ENCODE results near the gene TCFL5.
"Not testable (repeated sequence)": the region's sequence is repeated elsewhere in the genome, so short reads cannot be mapped to it uniquely, and the experiment has no call there.

Gene TCFL5

DNA sequence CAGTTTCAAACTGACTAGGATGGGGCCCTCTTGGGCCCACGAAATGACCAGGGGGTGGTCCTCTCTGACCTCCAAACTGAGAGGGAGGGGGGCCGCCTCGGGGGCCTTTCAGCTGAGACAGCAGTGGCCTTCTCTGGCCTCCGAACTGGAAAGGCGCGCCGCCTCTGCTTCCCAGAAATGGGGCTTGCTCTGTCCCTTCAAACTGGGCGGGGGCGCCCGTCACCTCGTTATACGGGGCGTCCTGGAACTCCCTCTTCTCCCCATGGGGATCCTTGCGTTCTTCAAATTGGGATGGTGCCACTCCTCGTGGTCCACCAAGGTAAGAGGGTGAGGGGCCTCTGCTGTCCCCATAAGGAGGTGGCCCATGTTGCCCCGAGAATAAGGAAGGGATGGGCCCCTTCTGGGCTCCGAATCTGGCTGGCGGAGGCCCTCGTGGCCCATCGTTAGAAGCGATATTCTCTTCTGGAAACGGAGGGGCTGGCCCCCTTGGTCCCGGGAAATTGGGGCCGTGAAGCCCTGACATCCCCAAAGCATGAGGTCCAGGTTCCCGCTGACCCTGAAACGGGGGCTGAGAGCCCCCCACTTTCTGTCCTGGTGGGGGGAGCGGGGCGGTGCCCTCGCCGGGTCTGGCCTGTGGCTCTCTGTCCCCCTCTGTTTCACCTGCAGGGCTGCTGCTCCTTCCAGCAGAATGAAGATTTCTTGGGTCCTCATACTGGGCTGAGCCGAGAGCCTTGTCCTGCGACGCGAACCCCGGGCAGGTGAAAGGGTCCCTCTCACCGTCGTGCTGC, 18.7 kb upstream of the TCFL5 start:
- no peak for DNase-seq (ENCODE audit: low read depth in 2 of 2)

- no peak for DNase-seq (ENCODE audit: low read depth in 2 of 2)
These were observed 17.9 kb upstream of the TCFL5 start for GRCh38 chr20:62879275-62880146.

GRCh38 chr20:62878244-62879038, 16.8 kb upstream of the TCFL5 start:
- DNase-seq (ENCODE audit: low read depth in 2 of 2): no peak

DNA sequence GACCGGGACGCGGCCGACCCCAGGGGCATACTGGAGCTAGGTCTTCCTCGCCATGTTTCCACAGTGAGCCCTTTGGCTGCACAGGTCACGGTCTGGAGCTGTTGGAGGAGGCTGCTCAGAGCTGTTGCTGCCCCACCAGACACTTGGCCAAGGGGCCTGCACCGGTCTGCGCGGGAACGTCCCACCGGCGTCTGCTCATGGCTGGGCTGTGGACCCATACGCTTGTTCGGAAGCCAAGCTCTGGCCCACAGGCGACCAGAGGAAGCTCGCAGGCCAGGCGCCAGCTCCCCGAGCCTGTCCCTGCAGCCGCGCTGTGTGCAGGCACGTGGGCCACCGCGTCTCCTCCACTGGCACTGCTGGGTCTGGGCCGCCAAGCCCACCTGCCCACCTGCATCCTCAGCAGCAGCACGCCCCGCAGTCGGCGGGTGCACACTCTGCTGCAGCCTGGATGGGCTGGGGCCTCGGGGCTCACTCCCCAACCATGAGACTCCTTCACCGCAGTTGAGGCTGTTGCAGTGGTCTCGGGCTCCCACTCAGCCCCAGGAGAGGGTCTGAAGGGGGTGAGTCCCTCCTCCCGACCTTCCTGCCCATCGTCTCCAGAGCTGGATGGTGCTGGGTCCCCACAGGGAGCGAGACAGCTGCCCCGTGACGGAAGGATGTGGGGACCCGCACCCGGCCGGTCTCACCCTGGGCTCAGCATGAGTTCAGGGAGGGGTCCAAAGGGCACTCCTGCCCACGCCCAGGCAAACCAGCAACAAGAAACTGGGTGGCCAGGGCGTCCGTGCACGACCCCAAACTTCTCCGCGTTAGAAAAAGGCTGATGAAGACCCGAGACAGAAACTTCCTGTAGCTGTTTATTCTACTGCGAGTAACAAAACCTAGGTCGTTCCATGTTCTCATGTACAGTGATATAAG, 15.5 kb upstream of the TCFL5 start:
- DNase-seq (ENCODE audit: low read depth in 2 of 2): no peak

- no peak for DNase-seq (ENCODE audit: low read depth in 2 of 2)
These were observed 14.9 kb upstream of the TCFL5 start for GRCh38 chr20:62876501-62876901.

DNA sequence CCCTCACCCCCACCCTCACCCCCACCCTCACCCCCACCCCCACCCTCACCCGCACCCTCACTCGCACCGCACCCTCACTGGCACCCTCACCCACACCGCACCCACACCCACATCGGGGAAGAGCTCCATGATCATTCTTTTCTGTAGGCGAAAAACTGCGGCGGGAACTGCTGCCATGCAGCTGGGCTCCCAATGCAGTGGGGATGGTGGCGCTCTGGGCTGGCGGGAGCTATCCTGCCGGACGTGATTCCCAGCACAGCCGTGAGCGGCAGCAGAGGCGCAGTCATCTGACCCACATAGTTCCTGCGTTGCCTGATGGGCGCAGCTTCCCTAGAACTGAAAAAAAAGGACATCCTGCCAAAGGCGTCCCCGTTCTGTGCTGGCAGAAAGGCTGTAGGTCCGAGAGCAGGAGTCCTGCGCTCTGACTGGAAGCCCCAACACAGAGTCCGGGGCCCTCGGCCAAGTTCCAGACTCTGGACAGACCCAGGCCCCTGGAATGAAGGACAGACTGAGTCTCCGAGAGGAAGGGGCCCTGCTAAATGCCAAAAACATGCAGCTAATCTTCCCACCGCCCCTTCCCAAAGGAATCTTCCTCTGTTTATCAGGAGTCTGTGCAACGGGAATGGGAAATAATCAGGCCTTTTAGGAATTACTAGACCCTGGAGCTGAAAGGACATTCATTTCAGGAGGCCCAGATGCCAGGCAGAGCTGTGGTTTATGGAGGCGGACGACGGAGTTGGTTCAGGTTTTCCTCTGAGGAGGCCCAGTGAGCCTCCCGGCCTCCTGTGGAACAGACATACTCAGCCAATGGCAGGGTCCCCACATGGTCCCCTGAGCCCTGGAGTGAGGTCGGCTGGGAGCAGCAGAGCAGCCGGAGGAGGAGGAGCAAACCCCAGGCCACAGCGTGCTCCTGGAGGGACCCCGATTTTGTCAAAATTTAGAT, 14.1 kb upstream of the TCFL5 start:
- no peak for DNase-seq (ENCODE audit: low read depth in 2 of 2)

GRCh38 chr20:62874964-62875344, 13.3 kb upstream of the TCFL5 start:
- no peak for DNase-seq (ENCODE audit: low read depth in 2 of 2)

DNA sequence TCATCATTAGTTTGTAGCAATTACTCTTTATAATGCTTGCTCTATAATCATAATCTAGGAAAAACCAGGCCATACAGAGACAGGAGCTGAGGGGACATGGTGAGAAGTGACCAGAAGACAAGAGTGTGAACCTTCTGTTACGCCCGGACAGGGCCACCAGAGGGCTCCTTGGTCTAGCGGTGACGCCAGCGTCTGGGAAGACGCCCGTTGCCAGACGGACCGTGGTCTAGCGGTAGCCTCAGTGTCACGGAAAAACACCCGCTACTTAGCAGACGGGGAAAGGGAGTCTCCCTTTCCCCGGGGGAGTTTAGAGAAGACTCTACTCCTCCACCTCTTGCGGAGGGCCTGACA, 12.0 kb upstream of the TCFL5 start:
- DNase-seq (ENCODE audit: low read depth in 2 of 2): not testable (repeated sequence)

DNA sequence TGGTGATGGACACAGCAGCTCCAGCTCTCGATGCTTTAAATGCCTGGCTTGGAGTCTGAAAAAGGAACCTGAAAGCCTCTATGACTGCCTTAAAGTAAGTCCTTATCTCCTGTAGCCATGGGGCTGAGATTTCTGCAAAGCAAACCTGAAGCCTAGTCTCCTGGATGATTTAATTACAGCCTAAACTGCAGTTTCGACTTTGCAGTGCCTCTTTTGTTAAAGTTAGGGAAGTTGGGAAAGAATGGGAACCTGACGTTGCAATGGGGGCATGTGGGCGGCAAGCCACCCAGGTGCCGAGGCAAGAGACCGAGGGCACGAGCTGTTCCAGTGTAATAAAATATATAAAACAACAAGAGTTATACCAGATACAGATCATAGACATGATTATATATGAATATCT, 11.7 kb upstream of the TCFL5 start:
- no peak for DNase-seq (ENCODE audit: low read depth in 2 of 2)

DNA sequence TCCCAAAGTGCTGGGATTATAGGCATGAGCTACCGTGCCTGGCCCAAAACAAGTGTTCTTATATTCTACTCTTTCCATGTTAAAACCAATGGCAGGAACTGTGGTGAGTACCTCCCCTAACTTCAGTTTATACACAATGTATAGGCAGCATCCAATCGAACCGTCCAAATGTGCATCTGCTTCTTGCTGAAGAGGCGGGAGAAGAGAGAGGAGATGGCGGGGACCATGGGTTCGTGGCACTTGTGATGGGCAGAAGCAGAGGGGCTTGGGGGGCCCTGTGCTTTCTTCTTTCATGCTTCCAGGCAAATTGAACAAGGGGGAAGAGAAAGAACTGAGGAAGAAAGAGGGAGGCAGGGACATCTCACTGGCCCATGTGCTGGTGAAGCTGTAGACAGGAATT, 11.2 kb upstream of the TCFL5 start:
- DNase-seq (ENCODE audit: low read depth in 2 of 2): no peak

DNA sequence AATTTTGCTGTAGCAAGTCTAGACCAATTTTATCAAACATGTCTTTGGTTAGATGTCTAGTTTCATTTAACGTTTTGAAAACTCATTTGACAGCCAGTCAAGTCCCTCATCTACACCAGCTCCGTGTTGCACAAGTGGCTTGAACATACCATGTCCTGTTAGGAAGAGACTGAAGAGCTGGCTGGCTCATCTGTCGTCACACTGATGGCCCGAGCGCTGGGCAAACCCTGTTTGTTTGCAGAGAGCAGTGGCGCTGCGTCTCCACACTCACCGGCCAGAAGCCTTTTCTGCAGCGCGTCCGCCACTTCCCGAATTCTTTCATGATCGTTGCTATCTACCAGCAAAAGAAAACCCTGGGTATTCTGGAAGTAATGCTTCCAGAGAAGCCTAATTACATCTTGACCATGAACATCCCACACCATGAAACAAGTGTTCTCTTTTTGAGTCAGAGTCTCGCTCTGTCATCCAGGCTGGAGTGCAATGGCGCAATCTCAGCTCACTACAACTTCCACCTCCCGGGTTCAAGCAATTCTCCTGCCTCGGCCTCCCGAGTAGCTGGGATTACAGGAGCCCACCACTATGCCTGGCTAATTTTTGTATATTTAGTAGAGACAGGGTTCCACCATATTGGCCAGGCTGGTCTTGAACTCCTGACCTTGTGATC, 10.7 kb upstream of the TCFL5 start:
- DNase-seq (ENCODE audit: low read depth in 2 of 2): no peak

- DNase-seq (ENCODE audit: low read depth in 2 of 2): no peak
These were observed 2.6 kb upstream of the TCFL5 start for GRCh38 chr20:62864207-62864606.

DNA sequence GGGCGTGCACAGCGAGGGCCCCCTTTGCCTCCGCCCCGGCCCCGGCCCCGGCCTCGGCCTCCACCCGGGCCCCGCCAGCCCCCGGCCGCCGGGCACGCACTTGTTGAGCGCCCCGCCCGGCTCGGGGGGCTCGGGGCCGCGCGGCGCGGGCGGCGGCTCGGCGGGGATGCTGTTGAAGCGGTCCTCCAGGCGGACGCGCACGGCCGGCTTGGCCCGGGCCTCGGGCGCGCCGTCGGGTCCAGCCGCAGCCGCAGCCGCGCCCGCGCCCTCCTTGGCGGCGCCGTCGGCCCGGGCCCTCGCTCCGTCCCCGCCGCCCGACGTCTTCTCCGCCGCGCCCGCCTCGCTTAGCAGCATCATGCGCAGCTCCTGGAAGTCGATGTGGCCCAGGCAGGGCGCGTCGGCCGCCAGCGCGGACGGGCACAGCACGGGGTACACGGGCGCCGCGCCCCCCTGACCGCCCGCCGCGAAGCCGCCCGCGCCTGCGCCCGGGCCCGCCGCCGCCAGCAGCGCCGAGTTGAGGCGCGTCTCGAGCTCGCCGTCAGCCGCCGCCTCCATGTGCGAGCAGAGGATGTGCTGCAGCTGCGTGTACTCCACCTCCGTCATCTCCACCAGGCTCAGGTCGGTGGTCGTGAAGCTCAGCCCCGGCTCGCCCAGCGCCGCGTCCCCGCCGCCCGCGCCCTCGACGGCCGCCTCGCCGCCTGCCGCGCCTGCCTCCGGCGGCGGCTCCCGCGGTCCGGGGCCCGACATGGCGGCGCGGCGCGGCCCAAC, 514 bp downstream of the TCFL5 start:
- peak in 1 of 2 donors; percentile 22 for DNase-seq (ENCODE audit: low read depth in 2 of 2)

DNA sequence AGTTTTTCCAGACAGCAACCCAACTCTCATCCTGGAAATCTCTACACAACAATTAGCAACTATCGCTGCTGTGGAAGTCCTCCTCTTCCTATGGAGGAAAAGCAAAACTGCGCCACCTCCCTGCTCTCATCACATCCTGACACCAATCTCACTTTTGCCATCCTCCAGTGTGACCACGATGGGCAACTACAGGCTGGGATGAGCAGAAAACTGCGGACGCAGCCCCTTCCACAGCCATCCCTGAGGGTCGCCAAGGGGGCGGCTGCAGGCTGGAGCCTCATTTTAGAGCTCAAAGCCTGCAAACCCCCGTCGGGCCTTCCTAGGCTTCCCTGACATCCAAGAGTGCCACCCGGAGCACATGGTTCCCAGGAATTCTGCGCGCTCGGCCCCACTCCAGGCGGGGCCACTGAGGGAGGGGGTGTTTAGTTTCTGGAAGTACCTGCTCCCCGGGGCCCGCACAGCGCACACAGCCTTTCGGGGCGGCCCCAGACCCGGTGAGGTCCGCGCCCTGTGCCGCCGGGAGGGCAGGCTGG, 1.2 kb downstream of the TCFL5 start:
- no peak for DNase-seq (ENCODE audit: low read depth in 2 of 2)

- DNase-seq (ENCODE audit: low read depth in 2 of 2): no peak
These were observed 1.9 kb downstream of the TCFL5 start for GRCh38 chr20:62859721-62860120.

DNA sequence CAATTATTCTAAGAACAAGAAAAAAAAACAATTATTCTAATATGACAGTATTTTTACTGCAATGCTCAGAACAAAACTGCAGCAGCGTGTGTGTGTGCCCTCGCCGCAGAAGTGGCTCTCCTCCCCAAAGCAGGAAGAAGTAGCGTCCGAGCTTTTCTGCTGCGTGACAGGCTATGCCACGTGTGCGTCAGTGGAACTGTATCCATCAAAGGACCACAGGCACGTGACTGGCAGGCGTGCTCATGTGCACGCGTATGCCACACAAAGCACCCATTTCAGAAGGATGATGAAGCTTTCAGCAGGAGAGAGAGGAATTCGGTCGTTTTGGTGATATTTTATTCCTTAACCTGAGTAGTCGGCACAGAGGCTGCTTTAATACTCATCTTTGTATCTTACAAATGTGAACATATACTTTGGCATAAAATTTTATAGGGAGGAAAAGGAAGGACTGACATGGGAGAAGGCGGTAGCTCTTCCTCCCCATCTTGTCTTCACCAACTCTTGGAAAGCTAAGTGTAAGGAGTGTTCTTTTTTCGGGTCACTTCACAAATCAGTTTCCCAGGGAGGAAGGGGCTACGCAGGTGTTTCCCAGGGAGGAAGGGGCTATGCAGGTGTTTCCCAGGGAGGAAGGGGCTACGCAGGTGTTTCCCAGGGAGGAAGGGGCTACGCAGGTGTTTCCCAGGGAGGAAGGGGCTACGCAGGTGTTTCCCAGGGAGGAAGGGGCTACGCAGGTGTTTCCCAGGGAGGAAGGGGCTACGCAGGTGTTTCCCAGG, 3.4 kb downstream of the TCFL5 start:
- no peak for DNase-seq (ENCODE audit: low read depth in 2 of 2)

- DNase-seq (ENCODE audit: low read depth in 2 of 2): no peak
These were observed 4.5 kb downstream of the TCFL5 start for GRCh38 chr20:62856931-62857619.
